Left lung (tissue), 10 donors: ENCODE results near the gene PHOSPHO1. TPM values are rescaled to one million over a fixed set of nuclear protein-coding genes. Genes with fewer than 3 reads are reported as not detected.

Experiments
- ATAC-seq: fragments of 200-7000 bp; cut with Tn5 transposase; one replicate; pipeline ENCODE4 v1.9.1; 2020; ENCODE audit warnings: moderate library complexity
- DNase-seq, 4 donors: peaks; one replicate each; pipeline ENCODE4 v3.0.0-alpha.2; 2013 to 2020
- H3K27ac ChIP-seq, 2 donors: fragments of 200-600 bp; sonication (generic) in 1 of 2; one replicate each; pipeline versions ENCODE4 v1.5.0 to v1.8.0; 2020 to 2021
- H3K27me3 ChIP-seq, 2 donors: fragments of 200-600 bp; sonication (generic) in 1 of 2; one replicate each; pipeline versions ENCODE4 v1.5.0 to v1.8.0; 2020 to 2021
- H3K36me3 ChIP-seq, 2 donors: fragments of 200-600 bp; sonication (generic) in 1 of 2; one replicate each; pipeline versions ENCODE4 v1.5.0 to v1.8.0; 2020 to 2021
- H3K4me1 ChIP-seq, 2 donors: fragments of 200-600 bp; one replicate each; pipeline ENCODE4 v1.8.0; 2021
- H3K4me3 ChIP-seq, 2 donors: fragments of 200-600 bp; sonication (generic) in 1 of 2; one replicate each; pipeline versions ENCODE4 v1.5.0 to v1.8.0; 2020 to 2021; ENCODE audit warnings: mild to moderate bottlenecking in 1 of 2
- H3K9me3 ChIP-seq, 2 donors: fragments of 200-600 bp; sonication (generic) in 1 of 2; one replicate each; pipeline versions ENCODE4 v1.5.0 to v1.8.0; 2020 to 2021
- intact Hi-C, 2 donors: fragments of 100-400 bp; cut with DNase I; formaldehyde crosslinking; loops; one replicate each; pipeline versions ENCODE4 v1.11.2 to v1.14.2; 2022
- polyA plus RNA-seq, 6 donors: library from polyadenylated mRNA; unstranded; fragments of 120-200 nt; gene quantifications; one replicate each; pipeline ENCODE4 v1.2.1, GENCODE V29; 2013; ENCODE audit not compliant: insufficient read length in 6 of 6
- total RNA-seq, 2 donors: library from RNA; stranded (reverse); fragmentation: NEBNext Ultra II Directional; extraction: Animal tissue kit (Norgen Biotek cat#: 25700); gene quantifications; one replicate each; pipeline ENCODE4 v1.2.1, GENCODE V29; 2021
- TF ChIP-seq, protein P1 (sequence below), 2 donors: fragments of 200-600 bp; sonication (generic) in 1 of 2; IDR thresholded peaks; one replicate each; pipeline versions ENCODE4 v1.5.0 to v1.8.0; 2021; ENCODE audit warnings: antibody characterized with exemption in 2 of 2
- donor health status: DM: no; HTN: yes; CAD: no.
- donor health status: DM: no; HTN: no; CAD: no.

Gene PHOSPHO1
- total and polyA plus RNA-seq, 8 donors = 1.0 to 8.5 (median 2.6) TPM

DNA sequence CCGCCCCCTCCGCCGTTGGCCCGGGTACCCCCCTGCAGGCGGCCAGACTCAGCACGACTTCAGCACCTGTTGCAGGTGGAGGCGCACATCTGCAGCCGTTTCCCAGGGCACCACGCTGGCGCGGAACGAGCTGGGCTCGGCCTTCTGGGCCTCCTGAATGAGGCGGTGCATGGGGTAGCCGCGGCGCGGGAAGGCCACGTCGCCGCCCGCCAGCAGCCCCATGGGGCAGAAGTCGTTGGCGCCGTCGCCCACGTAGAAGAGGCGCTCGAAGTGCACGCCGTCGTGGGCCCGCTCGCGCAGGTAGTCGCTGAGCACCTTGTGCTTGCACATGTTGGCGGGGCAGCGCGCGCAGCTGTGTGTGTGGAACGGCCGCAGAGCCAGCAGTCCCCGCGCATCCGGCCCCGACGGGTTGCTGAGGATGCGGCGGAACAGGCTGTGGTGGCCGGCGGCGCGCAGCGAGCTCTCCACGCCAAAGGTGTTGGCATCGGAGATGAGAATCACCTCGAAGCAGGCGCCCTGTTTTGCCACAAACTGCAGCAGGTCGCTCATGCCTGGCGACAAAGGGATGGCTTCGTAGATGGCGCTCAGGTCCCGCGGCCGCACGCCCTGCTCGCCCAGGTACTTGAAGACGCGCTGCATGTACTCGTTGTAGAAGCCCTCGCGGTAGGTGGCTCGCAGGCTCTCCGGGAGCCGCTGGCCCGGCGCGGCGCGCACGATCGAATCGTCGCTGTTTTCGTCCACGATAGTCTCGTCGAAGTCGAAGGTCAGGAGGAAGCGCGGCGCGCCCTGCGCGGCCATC, 6.2 kb downstream of the PHOSPHO1 start:
- peak; percentile 28 for ATAC-seq
- no peak overlapping the region for H3K27ac ChIP-seq
- peak overlapping the region in 1 of 2 donors; percentile 30 for H3K4me3 ChIP-seq
- peaks cover 28 to 83% of the 10 kb centered on the region in 2 donors for H3K27me3 ChIP-seq
- TF ChIP-seq, protein P1, sequence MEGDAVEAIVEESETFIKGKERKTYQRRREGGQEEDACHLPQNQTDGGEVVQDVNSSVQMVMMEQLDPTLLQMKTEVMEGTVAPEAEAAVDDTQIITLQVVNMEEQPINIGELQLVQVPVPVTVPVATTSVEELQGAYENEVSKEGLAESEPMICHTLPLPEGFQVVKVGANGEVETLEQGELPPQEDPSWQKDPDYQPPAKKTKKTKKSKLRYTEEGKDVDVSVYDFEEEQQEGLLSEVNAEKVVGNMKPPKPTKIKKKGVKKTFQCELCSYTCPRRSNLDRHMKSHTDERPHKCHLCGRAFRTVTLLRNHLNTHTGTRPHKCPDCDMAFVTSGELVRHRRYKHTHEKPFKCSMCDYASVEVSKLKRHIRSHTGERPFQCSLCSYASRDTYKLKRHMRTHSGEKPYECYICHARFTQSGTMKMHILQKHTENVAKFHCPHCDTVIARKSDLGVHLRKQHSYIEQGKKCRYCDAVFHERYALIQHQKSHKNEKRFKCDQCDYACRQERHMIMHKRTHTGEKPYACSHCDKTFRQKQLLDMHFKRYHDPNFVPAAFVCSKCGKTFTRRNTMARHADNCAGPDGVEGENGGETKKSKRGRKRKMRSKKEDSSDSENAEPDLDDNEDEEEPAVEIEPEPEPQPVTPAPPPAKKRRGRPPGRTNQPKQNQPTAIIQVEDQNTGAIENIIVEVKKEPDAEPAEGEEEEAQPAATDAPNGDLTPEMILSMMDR (IDR thresholded peaks at IDR 0.05) = no peak
- peaks cover 0 to 46% of the 10 kb centered on the region in 2 donors for H3K4me1 ChIP-seq
- DNase-seq = peak in 2 of 4 donors; percentile 35 to 90
- intact Hi-C loops = loop anchor here in 1 of 2 donors (5.0 kb wide), 1 partner anchor 42 kb away; no protein-coding TSS in a partner anchor
- peaks cover 0 to 8% of the 10 kb centered on the region in 2 donors for H3K36me3 ChIP-seq
- no peaks in the 10 kb centered on the region for H3K9me3 ChIP-seq

DNA sequence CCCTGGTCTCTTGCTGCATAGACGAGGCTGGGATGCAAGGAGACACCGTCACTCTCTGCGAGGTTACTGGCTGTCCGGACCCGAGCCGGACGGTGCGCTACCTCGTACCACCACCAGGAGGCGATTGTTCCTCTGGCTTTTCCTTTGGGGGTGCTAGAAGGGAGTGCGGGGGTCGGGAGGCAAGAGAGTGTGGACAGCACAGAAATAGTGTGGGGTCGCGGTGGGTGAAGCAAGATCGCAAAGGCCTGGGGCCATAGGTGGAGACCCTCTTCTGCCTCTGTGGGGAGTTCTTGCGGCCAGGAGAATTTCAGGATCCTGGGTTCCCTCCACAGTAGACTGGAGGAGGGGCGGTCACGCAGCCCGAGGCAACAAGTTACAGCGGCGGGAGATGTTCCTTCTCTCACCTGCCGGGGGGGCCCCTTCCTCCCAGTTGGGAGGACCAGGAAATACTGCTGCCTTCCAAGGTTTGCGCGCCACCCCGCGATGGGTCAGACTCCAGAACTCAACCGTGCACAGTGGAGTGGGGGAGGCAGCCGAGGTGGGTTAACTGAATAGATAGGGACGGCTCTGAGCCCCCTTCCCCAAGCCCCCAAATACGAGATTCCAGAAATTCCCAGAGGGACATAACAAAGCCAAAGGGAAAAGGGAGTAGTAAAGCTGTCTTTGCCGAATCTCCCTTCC, 6.9 kb downstream of the PHOSPHO1 start:
- Histone ChIP-seq H3K9me3 (no peaks in the 10 kb centered on the region), H3K36me3 (peaks cover 0 to 8% of the 10 kb centered on the region in 2 donors), H3K4me1 (peaks cover 0 to 52% of the 10 kb centered on the region in 2 donors), H3K27ac (no peak overlapping the region), H3K27me3 (peaks cover 27 to 85% of the 10 kb centered on the region in 2 donors), H3K4me3 (peak overlapping the region in 1 of 2 donors; percentile 30)
- ATAC-seq (peak; percentile 56), DNase-seq (peak in 3 of 4 donors; percentile 32 to 91 (median 55))
- TF ChIP-seq, protein P1 (IDR thresholded peaks at IDR 0.05) = peak; percentile 83 to 91
- intact Hi-C loops = loop anchor here in 1 of 2 donors (5.0 kb wide), 1 partner anchor 41 kb away; no protein-coding TSS in a partner anchor

GRCh38 chr17:49223168-49223516, 7.4 kb downstream of the PHOSPHO1 start:
- DNase-seq = no peak
- intact Hi-C loops = loop anchor here in 1 of 2 donors (5.0 kb wide), 1 partner anchor 41 kb away; no protein-coding TSS in a partner anchor

DNA sequence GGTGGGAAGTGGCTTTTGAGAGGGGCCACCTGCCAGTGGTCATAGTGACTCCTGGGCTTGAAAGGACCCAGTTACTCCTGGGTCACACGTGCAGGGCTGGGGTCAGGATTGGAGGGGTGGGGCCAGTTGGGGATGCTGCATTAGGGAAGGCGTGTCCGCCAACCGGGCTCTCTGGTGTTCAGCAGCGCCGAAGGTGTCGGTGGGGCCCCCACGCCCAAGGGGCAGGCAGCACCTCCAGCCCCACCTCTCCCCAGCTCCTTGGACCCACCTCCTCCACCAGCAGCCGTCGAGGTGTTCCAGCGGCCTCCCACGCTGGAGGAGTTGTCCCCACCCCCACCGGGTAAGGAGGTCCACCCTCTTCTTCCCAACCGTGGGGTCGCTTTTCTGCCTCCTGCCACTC, 10.6 kb downstream of the PHOSPHO1 start:
- H3K36me3 ChIP-seq = peaks cover 0 to 8% of the 10 kb centered on the region in 2 donors
- TF ChIP-seq, protein P1 (IDR thresholded peaks at IDR 0.05) = no peak
- no peak overlapping the region for H3K4me3 ChIP-seq
- peaks cover 20 to 57% of the 10 kb centered on the region in 2 donors for H3K27me3 ChIP-seq
- H3K27ac ChIP-seq = peak overlapping the region in 1 of 2 donors; percentile 91
- ATAC-seq (no peak), DNase-seq (peak in 1 of 4 donors; percentile 76)
- intact Hi-C loops = loop anchor here in 1 of 2 donors (5.0 kb wide), 1 partner anchor 38 kb away; no protein-coding TSS in a partner anchor
- no peaks in the 10 kb centered on the region for H3K9me3 ChIP-seq
- peaks cover 4 to 83% of the 10 kb centered on the region in 2 donors for H3K4me1 ChIP-seq

More at GRCh38 chr17:49223168-49223516, 7.4 kb downstream of the PHOSPHO1 start:
- Histone ChIP-seq H3K27me3 (peaks cover 27 to 81% of the 10 kb centered on the region in 2 donors), H3K27ac (no peak overlapping the region), H3K4me1 (peaks cover 0 to 57% of the 10 kb centered on the region in 2 donors), H3K36me3 (peaks cover 0 to 8% of the 10 kb centered on the region in 2 donors), H3K9me3 (no peaks in the 10 kb centered on the region), H3K4me3 (no peak overlapping the region)
- TF ChIP-seq, protein P1 (IDR thresholded peaks at IDR 0.05) = no peak
- ATAC-seq = no peak
